H1 (cell line): Measurements from ENCODE around the gene PEPD. TPM values are rescaled to one million over a fixed set of nuclear protein-coding genes. Genes with fewer than 3 reads are reported as not detected.
A peak's percentile ranks its signal among the peaks of the same experiment; 100 is the strongest.

ENCODE experiments used
- CTCF ChIA-PET: fragments of 300-600 bp; sonication (Branson Sonifier 250); formaldehyde crosslinking; loops from one replicate; lab custom pipeline; 2021; ENCODE audit not compliant: partially characterized antibody; lab: Charles Lee
- POLR2A ChIA-PET: fragments of 300-600 bp; sonication (Branson Sonifier 250); formaldehyde crosslinking; loops from one replicate; lab custom pipeline; 2021; ENCODE audit warnings: inconsistent platforms; ENCODE audit not compliant: partially characterized antibody; lab: Charles Lee
- DNase-seq, 2 experiments: peaks; one replicate each; pipeline versions ENCODE4 v3.0.0 to v3.0.0-alpha.2; 2010 to 2022; ENCODE audit warnings: low spot score in 2 of 2, low read depth in 1 of 2, mixed read lengths in 1 of 2
- FAIRE-seq: peaks from 2 replicates; lab custom pipeline; 2011; peaks lifted over from hg19 to GRCh38; lab: Jason Lieb, UNC
- H2AFZ ChIP-seq: 2 replicates; pipeline ENCODE4 v1.8.1; 2012; ENCODE audit warnings: low read length, inconsistent platforms
- H2AK5ac ChIP-seq: 2 replicates; pipeline ENCODE4 v1.6.1; 2013; ENCODE audit warnings: low read depth, low read length
- H2BK120ac ChIP-seq: replicated peaks from 2 replicates; pipeline ENCODE3; 2013; ENCODE audit warnings: low read depth, low read length, inconsistent platforms
- H2BK12ac ChIP-seq: 2 replicates; pipeline ENCODE4 v1.6.1; 2013; ENCODE audit warnings: low read depth, low read length
- H2BK15ac ChIP-seq: 2 replicates; pipeline ENCODE4 v1.6.1; 2013; ENCODE audit warnings: low read length
- H2BK20ac ChIP-seq: 2 replicates; pipeline ENCODE4 v1.6.1; 2013; ENCODE audit warnings: low read length
- H2BK5ac ChIP-seq: 2 replicates; pipeline ENCODE4 v1.6.1; 2013; ENCODE audit warnings: low read depth, low read length
- H3K14ac ChIP-seq: 2 replicates; pipeline ENCODE4 v1.6.1; 2013; ENCODE audit warnings: inconsistent platforms; ENCODE audit not compliant: insufficient read length
- H3K18ac ChIP-seq: 2 replicates; pipeline ENCODE4 v1.6.1; 2013; ENCODE audit warnings: low read length; ENCODE audit errors: extremely low read depth
- H3K23ac ChIP-seq: 2 replicates; pipeline ENCODE4 v1.6.1; 2013; ENCODE audit warnings: inconsistent platforms; ENCODE audit not compliant: insufficient read length
- H3K23me2 ChIP-seq: 2 replicates; pipeline ENCODE4 v1.6.1; 2013; ENCODE audit warnings: low read depth, low read length
- H3K27ac ChIP-seq: 2 replicates; pipeline ENCODE4 v1.6.1; 2011; ENCODE audit warnings: low read depth, low read length, inconsistent platforms
- H3K27me3 ChIP-seq, 4 experiments: replicated peaks in 1 of 4; 1 replicate in 1 of 4; 2 replicates in 3 of 4; pipeline versions ENCODE4 v1.6.1 to v1.8.1; 2011 to 2013; ENCODE audit warnings: low read length in 3 of 4, mild to moderate bottlenecking in 3 of 4, inconsistent platforms in 2 of 4, mixed read lengths in 2 of 4, moderate library complexity in 1 of 4; ENCODE audit not compliant: control insufficient read depth in 3 of 4, insufficient read depth in 3 of 4; ENCODE audit errors: extremely low read depth in 1 of 4
- H3K36me3 ChIP-seq, 4 experiments: 2 replicates each; pipeline versions ENCODE4 v1.6.1 to v1.8.1; 2011 to 2013; ENCODE audit warnings: mild to moderate bottlenecking in 4 of 4, low read length in 3 of 4, moderate library complexity in 2 of 4, control low read depth in 1 of 4, inconsistent platforms in 1 of 4; ENCODE audit not compliant: insufficient read depth in 4 of 4, control insufficient read depth in 2 of 4
- H3K4ac ChIP-seq: replicated peaks from 2 replicates; pipeline ENCODE3; 2013; ENCODE audit warnings: low read length, low read depth, mixed read lengths, inconsistent platforms; ENCODE audit not compliant: insufficient read length
- H3K4me1 ChIP-seq, 4 experiments: replicated peaks in 1 of 4; 1 replicate in 1 of 4; 2 replicates in 3 of 4; pipeline versions ENCODE4 v1.6.1 to v1.8.1; 2011 to 2013; ENCODE audit warnings: low read length in 3 of 4, inconsistent platforms in 2 of 4, mixed read lengths in 1 of 4; ENCODE audit not compliant: insufficient read depth in 4 of 4, control insufficient read depth in 3 of 4
- H3K4me2 ChIP-seq, 2 experiments: 2 replicates each; pipeline versions ENCODE4 v1.6.1 to v1.8.1; 2011 to 2013; ENCODE audit warnings: low read depth in 2 of 2, low read length in 2 of 2, control low read depth in 1 of 2, inconsistent platforms in 1 of 2, mild to moderate bottlenecking in 1 of 2; ENCODE audit not compliant: insufficient read depth in 1 of 2
- H3K4me3 ChIP-seq, 4 experiments: fragments of 200-600, 300-600 bp in 1 of 4; sonication (generic), shearing (Covaris generic), sonication (Bioruptor Twin) in 1 of 4; 2 replicates each; pipeline versions ENCODE4 v1.5.1 to v1.8.1; 2011 to 2016; ENCODE audit warnings: low read length in 4 of 4, low read depth in 3 of 4, control low read depth in 2 of 4, inconsistent platforms in 2 of 4, mild to moderate bottlenecking in 2 of 4, mixed read lengths in 1 of 4, moderate library complexity in 1 of 4; ENCODE audit not compliant: insufficient read depth in 2 of 4; ENCODE audit errors: extremely low read depth in 1 of 4
- H3K56ac ChIP-seq: replicated peaks from 2 replicates; pipeline ENCODE3; 2013; ENCODE audit warnings: low read depth, mild to moderate bottlenecking, mixed read lengths, low read length, inconsistent platforms; ENCODE audit not compliant: insufficient read length
- H3K79me1 ChIP-seq: 2 replicates; pipeline ENCODE4 v1.6.1; 2013; ENCODE audit warnings: low read depth, low read length, control low read depth
- H3K79me2 ChIP-seq, 2 experiments: 2 replicates each; pipeline versions ENCODE4 v1.6.1 to v1.8.1; 2012 to 2013; ENCODE audit warnings: low read length in 2 of 2, mild to moderate bottlenecking in 2 of 2, inconsistent platforms in 1 of 2; ENCODE audit not compliant: insufficient read depth in 2 of 2, control insufficient read depth in 1 of 2
- H3K9ac ChIP-seq, 4 experiments: replicated peaks in 1 of 4; 1 replicate in 1 of 4; 2 replicates in 3 of 4; pipeline versions ENCODE4 v1.6.1 to v1.8.1; 2011 to 2013; ENCODE audit warnings: low read depth in 3 of 4, low read length in 3 of 4, control low read depth in 2 of 4, mild to moderate bottlenecking in 2 of 4, moderate library complexity in 2 of 4, inconsistent platforms in 1 of 4; ENCODE audit errors: extremely low read depth in 1 of 4
- H3K9me3 ChIP-seq, 2 experiments: 2 replicates each; pipeline versions ENCODE4 v1.6.1 to v1.8.1; 2012 to 2013; ENCODE audit warnings: mild to moderate bottlenecking in 2 of 2, moderate library complexity in 2 of 2, control low read depth in 1 of 2, inconsistent platforms in 1 of 2, low read depth in 1 of 2, low read length in 1 of 2, mixed read lengths in 1 of 2; ENCODE audit not compliant: insufficient read depth in 2 of 2
- H4K20me1 ChIP-seq, 2 experiments: replicated peaks in 1 of 2; 2 replicates each; pipeline versions ENCODE3 to v1.8.1; 2011 to 2013; ENCODE audit warnings: inconsistent platforms in 2 of 2, low read length in 2 of 2, mild to moderate bottlenecking in 1 of 2; ENCODE audit not compliant: insufficient read depth in 2 of 2, control insufficient read depth in 1 of 2
- H4K5ac ChIP-seq: 2 replicates; pipeline ENCODE4 v1.6.1; 2013; ENCODE audit warnings: low read length, low read depth, mixed read lengths, inconsistent platforms; ENCODE audit not compliant: insufficient read length
- H4K8ac ChIP-seq: 2 replicates; pipeline ENCODE4 v1.8.0; 2013; ENCODE audit warnings: mild to moderate bottlenecking, moderate library complexity, low read length, inconsistent platforms; ENCODE audit not compliant: insufficient read depth; ENCODE audit errors: extremely low read depth
- H4K91ac ChIP-seq: replicated peaks from 2 replicates; pipeline ENCODE3; 2013; ENCODE audit warnings: low read length, mixed read lengths, inconsistent platforms; ENCODE audit not compliant: insufficient read length
- BACH1 ChIP-seq: IDR thresholded peaks from 2 replicates; pipeline ENCODE4 v1.6.1; 2012; ENCODE audit warnings: low read length, improper control_type of control experiment
- CHD1 ChIP-seq: IDR thresholded peaks from 2 replicates; pipeline ENCODE4 v1.6.1; 2012; ENCODE audit warnings: low read depth, low read length, improper control_type of control experiment
- CREB1 ChIP-seq: IDR thresholded peaks from 2 replicates; pipeline ENCODE4 v1.6.1; 2012; ENCODE audit warnings: inconsistent platforms
- EZH2 ChIP-seq: fragments of 200-600 bp; sonication (generic); IDR thresholded peaks from 2 replicates; pipeline ENCODE4 v1.7.1; 2012; ENCODE audit warnings: low read depth, mild to moderate bottlenecking, moderate library complexity, low read length, inconsistent platforms; ENCODE audit not compliant: severe bottlenecking
- GABPA ChIP-seq: IDR thresholded peaks from 2 replicates; pipeline ENCODE4 v1.6.1; 2011; ENCODE audit warnings: mild to moderate bottlenecking, low read length, moderate library complexity, borderline replicate concordance; ENCODE audit not compliant: insufficient read depth
- KDM1A ChIP-seq: fragments of 200-600, 300-600 bp; sonication (generic); IDR thresholded peaks from 2 replicates; pipeline ENCODE4 v1.7.1; 2016; ENCODE audit warnings: mild to moderate bottlenecking, low read length, borderline replicate concordance
- KDM4A ChIP-seq: IDR thresholded peaks from one replicate; pipeline ENCODE4 v1.7.1; 2012; ENCODE audit warnings: low read depth, mild to moderate bottlenecking, moderate library complexity, low read length, inconsistent platforms; ENCODE audit not compliant: severe bottlenecking
- MAFK ChIP-seq: IDR thresholded peaks from 2 replicates; pipeline ENCODE4 v1.6.1; 2012; ENCODE audit warnings: low read depth, mild to moderate bottlenecking, improper control_type of control experiment, low read length
- SIX5 ChIP-seq: IDR thresholded peaks from 2 replicates; pipeline ENCODE4 v1.6.1; 2011; ENCODE audit warnings: mild to moderate bottlenecking, low read depth, low read length
- TAF1 ChIP-seq: IDR thresholded peaks from 2 replicates; pipeline ENCODE4 v1.6.1; 2011; ENCODE audit warnings: mild to moderate bottlenecking, low read depth, low read length
- TEAD4 ChIP-seq: IDR thresholded peaks from 2 replicates; pipeline ENCODE4 v1.6.1; 2012; ENCODE audit warnings: low read depth, low read length, inconsistent platforms, mixed read lengths
- WGBS, 2 experiments: shearing (Covaris generic) in 1 of 2; methylation state at CpG; one replicate each; pipeline versions ENCODE4 v1.1.6 to v1.1.7; 2013 to 2015; ENCODE audit warnings: low lambda C conversion rate in 2 of 2, mixed read lengths in 2 of 2, inconsistent platforms in 1 of 2, low coverage in 1 of 2, missing lambda C conversion rate in 1 of 2; ENCODE audit not compliant: insufficient replicate concordance in 2 of 2, insufficient coverage in 1 of 2, insufficient read length in 1 of 2; ENCODE audit errors: extremely low coverage in 1 of 2, missing lambda C conversion rate in 1 of 2; 5-methylcytosine and 5-hydroxymethylcytosine counted together
- polyA plus RNA-seq, 7 experiments: library from polyadenylated mRNA; depleted of rRNA in 3 of 7; stranded (reverse) in 5 of 7; unstranded in 2 of 7; fragments of >200 nt in 5 of 7; fragments of 200-250 nt in 2 of 7; gene quantifications; 1 replicate in 5 of 7; 2 replicates in 1 of 7; 4 replicates in 1 of 7; pipeline versions ENCODE4 v1.2.1 to v1.2.3, GENCODE V29; 2011 to 2013; ENCODE audit warnings: missing spikeins in 2 of 7, mixed read lengths in 2 of 7
- total RNA-seq: library from RNA; stranded (reverse); fragmentation: NEBNext Ultra II Directional; extraction: Animal tissue kit (Norgen Biotek cat#: 25700); gene quantifications from 2 replicates; pipeline ENCODE4 v1.2.1, GENCODE V29; 2021

The PEPD gene
- total and polyA plus RNA-seq, 2 of the 8 experiments (the other 6 are each of a cell fraction or from before 2014, with no cell fraction given), result 84.1 to 178 TPM

DNA sequence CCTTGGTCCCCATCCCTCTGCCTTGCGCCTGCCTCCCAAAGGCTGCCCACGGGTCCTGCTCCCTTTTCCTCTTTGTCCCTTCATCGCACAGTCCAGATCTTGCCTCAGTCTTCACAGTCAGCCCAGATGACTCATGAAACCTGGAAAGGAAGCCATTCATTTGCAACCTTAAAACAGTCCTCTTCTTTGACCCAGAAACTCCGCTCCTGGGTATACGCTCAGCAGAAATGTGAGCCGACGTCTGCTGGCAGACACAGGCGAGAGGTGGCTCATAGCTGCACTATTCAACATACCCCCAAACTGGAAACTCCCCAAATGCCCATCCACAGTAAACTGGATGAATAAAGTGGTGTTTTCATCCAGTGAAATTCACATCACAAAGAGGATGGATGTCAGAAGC is 13.6 kb upstream of the PEPD start:
- H3K79me2 ChIP-seq, result no peaks in the 10 kb centered on the region
- H4K20me1 ChIP-seq, result no peaks in the 10 kb centered on the region
- H2AK5ac ChIP-seq, result peak overlapping the region; percentile 24; the same call in 1 of the 2 replicates
- H2BK20ac ChIP-seq, result no peak overlapping the region
- H3K27ac ChIP-seq, result no peak overlapping the region
- no peaks in the 10 kb centered on the region for H3K23me2 ChIP-seq
- no peak overlapping the region for H3K4me2 ChIP-seq
- no peak for TF ChIP-seq CREB1
- no peak for TF ChIP-seq KDM1A
- TF ChIP-seq BACH1, result no peak
- TF ChIP-seq CHD1, result no peak
- no peak for TF ChIP-seq MAFK
- no peak for TF ChIP-seq SIX5
- no peak for TF ChIP-seq TEAD4
- no peak for TF ChIP-seq EZH2
- TF ChIP-seq TAF1, result no peak
- TF ChIP-seq KDM4A, result no peak
- TF ChIP-seq GABPA, result no peak
- TF ChIP-seq, all 59 proteins: peak for 0
- no peak overlapping the region for H3K56ac ChIP-seq
- H2BK15ac ChIP-seq, result no peak overlapping the region
- no peak overlapping the region for H3K14ac ChIP-seq
- no peak overlapping the region for H4K8ac ChIP-seq
- DNase-seq, result no peak
- H3K36me3 ChIP-seq, result no peaks in the 10 kb centered on the region
- no peak overlapping the region for H3K18ac ChIP-seq
- H3K4me3 ChIP-seq, result no peak overlapping the region
- H3K4me1 ChIP-seq, result peaks cover 0 to 15% (median 7%) of the 10 kb centered on the region in 4 experiments; a peak in 5 of 7 replicates
- no peak overlapping the region; a peak in 1 of 7 replicates for H3K9ac ChIP-seq
- H3K79me1 ChIP-seq, result no peaks in the 10 kb centered on the region
- no peak overlapping the region for H3K4ac ChIP-seq
- no peak overlapping the region; the same call in 1 of the 2 replicates for H2AFZ ChIP-seq
- no peaks in the 10 kb centered on the region for H3K27me3 ChIP-seq
- H2BK5ac ChIP-seq, result no peak overlapping the region
- POLR2A ChIA-PET, result interaction anchor here (1.0 to 3.6 kb wide), 4 partner anchors 13 to 88 kb away, joined by 3 to 26 read pairs (median 6); partner anchors contain the start of gene PEPD
- no peak overlapping the region for H3K23ac ChIP-seq
- H3K9me3 ChIP-seq, result no peaks in the 10 kb centered on the region
- WGBS, 2 experiments, result 78% methylated on average over 7 of the region's 8 CpGs; no CpG with 5 or more reads in 1 of the 2 experiments
- H2BK120ac ChIP-seq, result peak overlapping the region; percentile 38
- H4K5ac ChIP-seq, result no peak overlapping the region
- CTCF ChIA-PET, result interaction anchor here (0.6 to 4.4 kb wide), 6 partner anchors 9 to 1132 kb away, joined by 3 to 32 read pairs (median 6); no protein-coding TSS in a partner anchor
- H2BK12ac ChIP-seq, result no peak overlapping the region
- FAIRE-seq, result no peak
- no peak overlapping the region for H4K91ac ChIP-seq
